ENCODE results near the gene AMZ1.
"Not testable (repeated sequence)": the region's sequence is repeated elsewhere in the genome, so short reads cannot be mapped to it uniquely, and the experiment has no call there.

The AMZ1 gene

GRCh38 chr7:2670171-2670570 is 17.8 kb upstream of the AMZ1 start:
- DNase-seq, result no peak

GRCh38 chr7:2670720-2671391 is 17.1 kb upstream of the AMZ1 start:
- DNase-seq, result peak; percentile 26

GRCh38 chr7:2673214-2673613 is 14.8 kb upstream of the AMZ1 start:
- not testable (repeated sequence) for DNase-seq

GRCh38 chr7:2673934-2674333 is 14.1 kb upstream of the AMZ1 start:
- DNase-seq, result no peak

- no peak for DNase-seq
Measured at GRCh38 chr7:2675256-2675764, 12.7 kb upstream of the AMZ1 start.

GRCh38 chr7:2676576-2676975 is 11.4 kb upstream of the AMZ1 start:
- not testable (repeated sequence) for DNase-seq

GRCh38 chr7:2678454-2678853 is 9.5 kb upstream of the AMZ1 start:
- not testable (repeated sequence) for DNase-seq

- not testable (repeated sequence) for DNase-seq
Measured at GRCh38 chr7:2679135-2680127, 8.6 kb upstream of the AMZ1 start.

- DNase-seq, result no peak
Measured at GRCh38 chr7:2680256-2680655, 7.7 kb upstream of the AMZ1 start.

- peak; percentile 8 for DNase-seq
Measured at GRCh38 chr7:2680792-2681490, 7.1 kb upstream of the AMZ1 start.

GRCh38 chr7:2681929-2682799 is 5.8 kb upstream of the AMZ1 start:
- no peak for DNase-seq

GRCh38 chr7:2684501-2684900 is 3.5 kb upstream of the AMZ1 start:
- no peak for DNase-seq

GRCh38 chr7:2686101-2686500 is 1.9 kb upstream of the AMZ1 start:
- DNase-seq, result no peak

- peak; percentile 49 for DNase-seq
Measured at GRCh38 chr7:2687338-2687869, 598 bp upstream of the AMZ1 start.

GRCh38 chr7:2688409-2689342 is 674 bp downstream of the AMZ1 start:
- DNase-seq, result no peak

GRCh38 chr7:2689343-2689847 is 1.4 kb downstream of the AMZ1 start:
- no peak for DNase-seq

GRCh38 chr7:2689951-2690705 is 2.1 kb downstream of the AMZ1 start:
- no peak for DNase-seq

- DNase-seq, result no peak
Measured at GRCh38 chr7:2691011-2691707, 3.2 kb downstream of the AMZ1 start.

- DNase-seq, result not testable (repeated sequence)
Measured at GRCh38 chr7:2691932-2692439, 4.0 kb downstream of the AMZ1 start.

Data from NCI-H1105 treated with DMSO at 0.1 percent for 48 hours (cell line).